Measurements from ENCODE around the gene NKAIN2. TPM values are rescaled to one million over a fixed set of nuclear protein-coding genes. Genes with fewer than 3 reads are reported as not detected.
"Not testable (repeated sequence)": the region's sequence is repeated elsewhere in the genome, so short reads cannot be mapped to it uniquely, and the experiment has no call there.

Gene NKAIN2
- total RNA-seq, 1 donor from 2014 or later, result 48.4 TPM

- ATAC-seq, result no peak
- intact Hi-C loops (cut with DNase I), result no loop called here
Measured at GRCh38 chr6:123859291-123859690, 55.6 kb downstream of the NKAIN2 start.

GRCh38 chr6:123869334-123869733 lies 65.7 kb downstream of the NKAIN2 start:
- DNase-seq (ENCODE audit: low spot score), result no peak
- intact Hi-C loops (cut with DNase I), result no loop called here
- ATAC-seq, result no peak

More at GRCh38 chr6:123859291-123859690, 55.6 kb downstream of the NKAIN2 start:
- no peak for DNase-seq (ENCODE audit: low spot score)

- intact Hi-C loops (cut with DNase I), result no loop called here
- no peak for DNase-seq (ENCODE audit: low spot score)
- ATAC-seq, result no peak
Measured at GRCh38 chr6:123873974-123874373, 70.3 kb downstream of the NKAIN2 start.

- intact Hi-C loops (cut with DNase I), result no loop called here
- DNase-seq (ENCODE audit: low spot score) (no peak), ATAC-seq (no peak)
Measured at GRCh38 chr6:123875784-123876183, 72.1 kb downstream of the NKAIN2 start.

- intact Hi-C loops (cut with DNase I), result no loop called here
- no peak for ATAC-seq
- no peak for DNase-seq (ENCODE audit: low spot score)
Measured at GRCh38 chr6:123879749-123880148, 76.1 kb downstream of the NKAIN2 start.

GRCh38 chr6:123888771-123889513 lies 85.3 kb downstream of the NKAIN2 start:
- no peak for DNase-seq (ENCODE audit: low spot score)
- no peak for ATAC-seq
- intact Hi-C loops (cut with DNase I), result no loop called here

- no peak for ATAC-seq
- DNase-seq (ENCODE audit: low spot score), result no peak
- intact Hi-C loops (cut with DNase I), result no loop called here
Measured at GRCh38 chr6:123895346-123895745, 91.7 kb downstream of the NKAIN2 start.

GRCh38 chr6:123895806-123896205 lies 92.1 kb downstream of the NKAIN2 start:
- ATAC-seq (no peak), DNase-seq (ENCODE audit: low spot score) (no peak)
- intact Hi-C loops (cut with DNase I), result no loop called here

GRCh38 chr6:123896869-123897268 lies 93.2 kb downstream of the NKAIN2 start:
- intact Hi-C loops (cut with DNase I), result no loop called here
- DNase-seq (ENCODE audit: low spot score) (no peak), ATAC-seq (no peak)

GRCh38 chr6:123897965-123898364 lies 94.3 kb downstream of the NKAIN2 start:
- DNase-seq (ENCODE audit: low spot score) (no peak), ATAC-seq (no peak)
- intact Hi-C loops (cut with DNase I), result no loop called here

- DNase-seq (ENCODE audit: low spot score) (no peak), ATAC-seq (no peak)
- intact Hi-C loops (cut with DNase I), result no loop called here
Measured at GRCh38 chr6:123898665-123899064, 95.0 kb downstream of the NKAIN2 start.

- intact Hi-C loops (cut with DNase I), result no loop called here
- no peak for DNase-seq (ENCODE audit: low spot score)
- ATAC-seq, result no peak
Measured at GRCh38 chr6:123899745-123900144, 96.1 kb downstream of the NKAIN2 start.

GRCh38 chr6:123901436-123901835 lies 97.8 kb downstream of the NKAIN2 start:
- intact Hi-C loops (cut with DNase I), result no loop called here
- ATAC-seq (no peak), DNase-seq (ENCODE audit: low spot score) (no peak)

GRCh38 chr6:123902738-123903313 lies 99.2 kb downstream of the NKAIN2 start:
- intact Hi-C loops (cut with DNase I), result no loop called here
- DNase-seq (ENCODE audit: low spot score), result no peak
- no peak for ATAC-seq

- ATAC-seq (no peak), DNase-seq (ENCODE audit: low spot score) (no peak)
Measured at GRCh38 chr6:123904228-123904627, 100.6 kb downstream of the NKAIN2 start.

GRCh38 chr6:123908797-123909196 lies 105.1 kb downstream of the NKAIN2 start:
- DNase-seq (ENCODE audit: low spot score), result no peak
- intact Hi-C loops (cut with DNase I), result no loop called here
- ATAC-seq, result no peak

More at GRCh38 chr6:123904228-123904627, 100.6 kb downstream of the NKAIN2 start:
- intact Hi-C loops (cut with DNase I), result no loop called here

GRCh38 chr6:123909989-123910388 lies 106.3 kb downstream of the NKAIN2 start:
- ATAC-seq (no peak), DNase-seq (ENCODE audit: low spot score) (no peak)
- intact Hi-C loops (cut with DNase I), result no loop called here

GRCh38 chr6:123913863-123914262 lies 110.2 kb downstream of the NKAIN2 start:
- DNase-seq (ENCODE audit: low spot score) (no peak), ATAC-seq (no peak)
- intact Hi-C loops (cut with DNase I), result no loop called here

GRCh38 chr6:123923379-123923778 lies 119.7 kb downstream of the NKAIN2 start:
- DNase-seq (ENCODE audit: low spot score); intact Hi-C loops (cut with DNase I); ATAC-seq: not testable (repeated sequence)

- DNase-seq (ENCODE audit: low spot score), result no peak
- no peak for ATAC-seq
- intact Hi-C loops (cut with DNase I), result no loop called here
Measured at GRCh38 chr6:123925350-123925749, 121.7 kb downstream of the NKAIN2 start.
